Right lobe of liver (tissue), 6 donors: ENCODE data around the gene CAMKMT. TPM values are rescaled to one million over a fixed set of nuclear protein-coding genes. Genes with fewer than 3 reads are reported as not detected.

Experiments
- ATAC-seq, 4 donors: fragments of 200-7000 bp; cut with Tn5 transposase; one replicate each; pipeline ENCODE4 v1.9.1; 2020; ENCODE audit warnings: mild to moderate bottlenecking in 4 of 4, moderate library complexity in 4 of 4
- DNase-seq, 3 donors: peaks; one replicate each; pipeline ENCODE4 v3.0.0-alpha.2; 2020
- H3K27ac ChIP-seq, 3 donors: fragments of 200-600 bp; one replicate each; pipeline ENCODE4 v1.8.0; 2022
- H3K27me3 ChIP-seq, 2 donors: fragments of 200-600 bp; one replicate each; pipeline ENCODE4 v1.8.0; 2022
- H3K36me3 ChIP-seq, 4 donors: fragments of 200-600 bp; sonication (generic) in 1 of 4; one replicate each; pipeline versions ENCODE4 v1.5.1 to v1.8.0; 2017 to 2022; ENCODE audit warnings: control low read depth in 1 of 4
- H3K4me1 ChIP-seq, 4 donors: fragments of 200-600 bp; sonication (generic) in 1 of 4; one replicate each; pipeline versions ENCODE4 v1.5.1 to v1.8.0; 2017 to 2022; ENCODE audit warnings: control low read depth in 1 of 4
- H3K4me3 ChIP-seq, 3 donors: fragments of 200-600 bp; one replicate each; pipeline ENCODE4 v1.8.0; 2022
- H3K9me3 ChIP-seq, 4 donors: fragments of 200-600 bp; sonication (generic) in 1 of 4; one replicate each; pipeline versions ENCODE4 v1.5.1 to v1.8.0; 2017 to 2022; ENCODE audit warnings: control low read depth in 1 of 4
- CTCF ChIP-seq, 4 donors: fragments of 200-600 bp in 3 of 4; fragments of 450-650 bp in 1 of 4; IDR thresholded peaks; one replicate each; pipeline versions ENCODE4 v1.5.1 to v1.8.0; 2016 to 2022; ENCODE audit warnings: antibody characterized with exemption in 4 of 4, mild to moderate bottlenecking in 2 of 4
- POLR2A ChIP-seq: fragments of 450-650 bp; IDR thresholded peaks from one replicate; pipeline ENCODE4 v1.6.1; 2017; ENCODE audit warnings: antibody characterized with exemption, mild to moderate bottlenecking
- WGBS: methylation state at CpG from one replicate; pipeline ENCODE4 v1.1.6; 2018; ENCODE audit warnings: low coverage, low lambda C conversion rate; ENCODE audit not compliant: insufficient coverage; ENCODE audit errors: missing lambda C conversion rate; 5-methylcytosine and 5-hydroxymethylcytosine counted together
- intact Hi-C, 2 donors: fragments of 100-400 bp; cut with DNase I; formaldehyde crosslinking; loops; one replicate each; pipeline versions ENCODE4 v1.11.2 to v1.14.1; 2022
- total RNA-seq, 6 experiments: library from RNA; depleted of rRNA in 2 of 6; stranded (reverse); fragments of >200 nt in 2 of 6; fragmentation: NEBNext Ultra II Directional in 3 of 6; extraction: Animal tissue kit (Norgen Biotek cat#: 25700) in 3 of 6; gene quantifications; one replicate each; pipeline versions ENCODE4 v1.1.0 to v1.2.4, GENCODE V29; 2016 to 2023
- donor health status: DM: no; HTN: yes; CAD: no.
- donor health status: DM: no; HTN: no; CAD: no.
- donor health status: DM: no; HTN: no; CAD: no.
- donor health status: DM: no; HTN: yes; CAD: no.
- donor health status: DM: no; HTN: yes; CAD: no.

CAMKMT gene
- total RNA-seq, 6 experiments from 2014 or later: 2.0 to 7.4 (median 5.2) TPM

- 97% methylated on average over 3 of the region's 3 CpGs for WGBS
These were observed 280.5 kb downstream of the CAMKMT start for GRCh38 chr2:44642123-44642857.

GRCh38 chr2:44645937-44646336 is 284.2 kb downstream of the CAMKMT start:
- no peaks in the 10 kb centered on the region for H3K27me3 ChIP-seq
- intact Hi-C loops: no loop called here
- WGBS: 26% methylated on average over 2 of the region's 2 CpGs
- peak; percentile 49 to 82 (median 69) for ATAC-seq
- H3K36me3 ChIP-seq: no peaks in the 10 kb centered on the region
- H3K4me3 ChIP-seq: no peak overlapping the region
- TF ChIP-seq POLR2A (no peak), CTCF (IDR thresholded peaks at IDR 0.05) (no peak)
- DNase-seq: no peak
- H3K9me3 ChIP-seq: no peaks in the 10 kb centered on the region
- no peak overlapping the region for H3K27ac ChIP-seq
- H3K4me1 ChIP-seq: peaks cover 0 to 3% (median 0%) of the 10 kb centered on the region in 4 donors

More at GRCh38 chr2:44642123-44642857, 280.5 kb downstream of the CAMKMT start:
- Histone ChIP-seq H3K4me1 (peaks cover 0 to 9% (median 0%) of the 10 kb centered on the region in 4 donors), H3K4me3 (no peak overlapping the region), H3K27ac (no peak overlapping the region), H3K36me3 (no peaks in the 10 kb centered on the region), H3K9me3 (no peaks in the 10 kb centered on the region), H3K27me3 (no peaks in the 10 kb centered on the region)
- no peak for TF ChIP-seq CTCF (IDR thresholded peaks at IDR 0.05)
- TF ChIP-seq POLR2A: no peak
- intact Hi-C loops: no loop called here
- no peak for ATAC-seq
- DNase-seq: no peak

- ATAC-seq: no peak
- Histone ChIP-seq H3K27me3 (no peaks in the 10 kb centered on the region), H3K4me3 (no peak overlapping the region), H3K4me1 (peaks cover 0 to 3% (median 0%) of the 10 kb centered on the region in 4 donors), H3K36me3 (no peaks in the 10 kb centered on the region), H3K9me3 (no peaks in the 10 kb centered on the region), H3K27ac (no peak overlapping the region)
- no peak for DNase-seq
- intact Hi-C loops: no loop called here
- TF ChIP-seq CTCF (IDR thresholded peaks at IDR 0.05) (no peak), POLR2A (no peak)
- WGBS: 89% methylated on average over 1 of the region's 2 CpGs
These were observed 287.6 kb downstream of the CAMKMT start for GRCh38 chr2:44649381-44649780.

GRCh38 chr2:44650796-44651195 is 289.0 kb downstream of the CAMKMT start:
- no peak for ATAC-seq
- no peaks in the 10 kb centered on the region for H3K36me3 ChIP-seq
- no peak for TF ChIP-seq CTCF (IDR thresholded peaks at IDR 0.05)
- TF ChIP-seq POLR2A: no peak
- intact Hi-C loops: no loop called here
- H3K27me3 ChIP-seq: no peaks in the 10 kb centered on the region
- H3K4me3 ChIP-seq: no peak overlapping the region
- H3K9me3 ChIP-seq: no peaks in the 10 kb centered on the region
- no peak for DNase-seq
- no CpG with 5 or more reads among the region's 1 CpG for WGBS
- peaks cover 0 to 3% (median 0%) of the 10 kb centered on the region in 4 donors for H3K4me1 ChIP-seq
- H3K27ac ChIP-seq: no peak overlapping the region
